ENCODE measurements around the gene LAX1.

Gene LAX1

DNA sequence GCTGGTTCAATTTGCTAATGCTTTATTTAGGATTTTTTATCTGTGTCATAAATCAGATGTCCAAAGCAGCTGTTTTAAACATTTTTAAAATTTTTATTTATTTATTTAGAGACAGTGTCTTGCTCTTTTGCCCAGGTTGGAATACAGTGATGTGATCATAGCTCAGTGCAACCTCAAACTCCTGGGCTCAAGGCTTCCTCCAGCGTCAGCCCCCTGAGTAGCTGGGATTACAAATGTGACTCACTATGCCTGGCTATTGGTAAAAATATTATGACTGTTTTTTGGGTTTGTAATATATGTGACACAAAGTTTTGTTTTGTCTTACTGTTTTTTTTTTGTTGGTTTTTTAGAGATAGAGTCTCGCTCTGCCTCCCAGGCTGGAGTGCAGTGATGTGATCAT lies 42.2 kb downstream of the LAX1 start:
- in situ Hi-C loops (cut with MboI; ENCODE audit: low sequenced_read_pairs), result no loop called here

DNA sequence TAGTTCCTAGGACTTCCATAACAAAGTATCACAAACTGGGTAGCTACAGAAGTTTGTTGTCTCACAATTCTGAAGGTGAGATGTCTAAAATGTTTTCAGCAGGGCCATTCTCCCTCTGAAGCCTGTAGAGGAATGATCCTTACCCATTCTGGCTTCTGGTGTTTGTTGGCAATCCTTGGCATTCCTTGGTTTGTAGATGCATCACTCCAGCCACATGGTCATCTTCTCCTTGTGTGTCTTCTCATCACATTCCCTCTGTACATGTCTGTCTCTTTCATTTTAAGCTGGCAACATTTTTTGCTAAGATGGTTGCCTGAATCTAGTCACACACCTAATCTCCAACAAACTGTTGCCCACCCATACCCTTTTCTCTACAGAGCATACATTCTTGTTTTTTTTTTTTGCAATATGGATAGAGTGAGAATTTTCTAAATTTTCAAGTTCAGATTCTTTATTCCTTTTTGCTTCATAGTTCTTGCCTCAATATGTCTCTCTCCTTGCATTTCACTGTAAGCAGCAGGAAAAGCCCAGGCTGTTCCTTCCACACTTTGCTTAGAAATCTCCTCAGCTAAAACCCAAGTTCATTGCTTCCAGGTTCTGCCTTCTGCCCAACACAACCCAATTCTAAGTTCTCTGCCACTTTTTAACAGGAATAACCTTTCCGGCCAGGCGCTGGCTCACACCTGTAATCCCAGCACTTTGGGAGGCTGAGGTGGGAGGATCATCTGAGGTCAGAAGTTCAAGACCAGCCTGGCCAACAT lies 48.8 kb downstream of the LAX1 start:
- in situ Hi-C loops (cut with MboI; ENCODE audit: low sequenced_read_pairs), result no loop called here

DNA sequence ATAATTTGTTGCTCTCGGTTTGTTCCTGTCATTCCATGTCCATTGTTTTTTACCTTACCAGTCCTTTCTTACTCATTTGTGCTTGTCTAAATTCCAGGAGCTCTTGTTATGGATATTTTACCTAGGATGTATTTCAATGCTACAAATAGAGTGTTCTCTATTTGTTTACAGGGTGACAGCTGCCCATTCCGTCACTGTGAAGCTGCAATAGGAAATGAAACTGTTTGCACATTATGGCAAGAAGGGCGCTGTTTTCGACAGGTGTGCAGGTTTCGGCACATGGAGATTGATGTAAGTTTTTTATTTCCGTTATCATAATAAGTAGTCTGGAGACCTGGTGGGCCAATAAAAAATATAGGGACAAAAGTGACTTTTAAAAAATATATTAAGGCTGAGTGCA lies 53.4 kb downstream of the LAX1 start:
- in situ Hi-C loops (cut with MboI; ENCODE audit: low sequenced_read_pairs), result no loop called here

DNA sequence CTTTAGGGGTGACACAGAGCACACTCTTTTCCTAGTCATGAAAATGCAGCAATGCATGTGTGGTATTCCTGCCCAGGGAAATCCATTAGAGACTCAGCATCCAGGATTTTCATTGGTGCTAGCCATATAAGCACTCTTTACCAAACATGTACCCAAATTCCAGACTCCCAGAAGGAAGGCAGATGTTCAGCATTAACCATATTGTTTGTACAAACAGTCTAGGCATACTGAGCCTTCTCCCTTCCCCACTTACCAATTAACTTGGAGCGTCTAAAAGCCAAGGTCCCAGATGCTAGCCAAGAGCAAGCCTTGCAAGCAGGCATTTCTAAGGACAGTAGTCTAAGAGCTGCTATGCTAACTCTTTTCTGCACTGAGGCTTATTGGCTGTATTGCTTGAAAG lies 58.3 kb downstream of the LAX1 start:
- in situ Hi-C loops (cut with MboI; ENCODE audit: low sequenced_read_pairs), result no loop called here
